ENCODE data around the gene SP3. TPM values are rescaled to one million over a fixed set of nuclear protein-coding genes. Genes with fewer than 3 reads are reported as not detected.
A peak's percentile ranks its signal among the peaks of the same experiment; 100 is the strongest.

Gene SP3
- total RNA-seq, 2 experiments from 2014 or later: 95.9 to 102 TPM

DNA sequence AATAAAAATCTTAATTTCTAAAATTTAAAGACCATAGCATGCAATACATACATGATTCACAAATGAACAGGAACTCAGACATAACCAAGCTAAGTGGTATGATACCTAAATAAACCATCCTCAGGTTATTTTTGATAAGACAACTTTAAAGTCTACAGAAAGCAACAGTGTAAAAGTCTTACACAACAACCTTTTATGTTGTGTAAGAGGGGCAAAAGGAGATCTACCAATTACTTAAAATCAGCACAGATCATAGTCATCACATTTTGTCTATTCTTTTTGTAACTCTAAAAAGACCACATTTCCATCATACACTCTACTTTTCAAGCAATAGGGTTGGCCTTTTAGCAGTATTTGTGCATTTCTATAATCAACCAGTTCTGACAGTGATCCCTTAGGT lies 16.3 kb downstream of the SP3 start:
- Mint-ChIP-seq H3K36me3 (ENCODE audit: low read depth) (peaks cover 65% of the 10 kb centered on the region), H3K27ac (no peak overlapping the region), H3K4me3 (no peak overlapping the region), H3K27me3 (ENCODE audit: low read depth) (no peaks in the 10 kb centered on the region), H3K9me3 (ENCODE audit: insufficient read depth) (no peaks in the 10 kb centered on the region), H3K4me1 (ENCODE audit: low read depth) (peaks cover 42% of the 10 kb centered on the region)
- ChIA-PET CTCF (no interaction called here), POLR2A (no interaction called here)
- ATAC-seq: no peak
- no peak for DNase-seq

DNA sequence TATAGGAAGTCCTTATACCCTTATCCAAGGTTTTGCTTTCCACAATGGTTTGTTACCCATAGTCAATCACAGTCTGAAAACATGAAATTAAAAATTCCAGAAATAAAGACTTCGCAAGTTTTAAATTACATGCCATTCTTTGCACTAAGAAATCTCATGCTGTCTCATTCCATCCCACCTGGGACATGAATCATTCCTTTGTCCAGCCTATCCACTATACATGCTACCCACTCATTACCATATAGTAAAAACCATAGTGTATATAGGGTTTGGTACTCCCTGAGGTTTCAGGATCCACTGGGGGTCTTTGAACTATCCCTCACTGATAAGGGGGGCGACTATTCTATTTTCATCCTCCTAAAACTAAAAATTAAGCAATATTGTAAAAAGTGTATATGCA lies 17.0 kb downstream of the SP3 start:
- H3K27me3 Mint-ChIP-seq (ENCODE audit: low read depth): no peaks in the 10 kb centered on the region
- POLR2A ChIA-PET: no interaction called here
- H3K4me3 Mint-ChIP-seq: no peak overlapping the region
- no peaks in the 10 kb centered on the region for H3K9me3 Mint-ChIP-seq (ENCODE audit: insufficient read depth)
- no peak for DNase-seq
- H3K27ac Mint-ChIP-seq: no peak overlapping the region
- H3K4me1 Mint-ChIP-seq (ENCODE audit: low read depth): peaks cover 39% of the 10 kb centered on the region
- peaks cover 67% of the 10 kb centered on the region for H3K36me3 Mint-ChIP-seq (ENCODE audit: low read depth)
- no peak for ATAC-seq
- CTCF ChIA-PET: interaction anchor here (1.0 kb wide), 1 partner anchor 22 kb away, joined by 3 read pairs; no protein-coding TSS in a partner anchor

DNA sequence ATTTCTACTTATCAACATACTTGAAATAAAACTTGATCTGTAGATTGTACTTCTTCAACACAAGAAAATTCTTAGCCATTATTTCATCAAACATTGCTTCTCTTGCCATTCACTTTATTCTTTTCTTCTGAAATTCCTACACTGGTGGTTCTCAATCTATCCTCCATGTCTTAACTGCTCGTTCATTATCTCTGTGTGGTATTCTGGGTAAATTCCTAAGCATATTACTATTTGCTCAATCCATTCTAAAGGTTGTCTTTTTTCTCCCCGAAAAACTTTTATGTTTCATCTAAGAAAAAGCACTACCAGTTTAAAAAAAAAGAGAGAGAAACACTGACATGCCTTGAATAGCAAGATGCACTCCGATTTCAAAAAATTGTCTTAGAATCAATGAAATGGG lies 18.0 kb downstream of the SP3 start:
- ATAC-seq (no peak), DNase-seq (no peak)
- H3K27me3 Mint-ChIP-seq (ENCODE audit: low read depth): no peaks in the 10 kb centered on the region
- ChIA-PET CTCF (interaction anchor here (1.0 to 1.1 kb wide), 2 partner anchors 16 to 23 kb away, joined by 3 to 8 read pairs; no protein-coding TSS in a partner anchor), POLR2A (interaction anchor here (1.0 to 1.1 kb wide), 2 partner anchors 17 to 19 kb away, joined by 3 read pairs; no protein-coding TSS in a partner anchor)
- peaks cover 37% of the 10 kb centered on the region for H3K4me1 Mint-ChIP-seq (ENCODE audit: low read depth)
- no peak overlapping the region for H3K4me3 Mint-ChIP-seq
- H3K27ac Mint-ChIP-seq: no peak overlapping the region
- no peaks in the 10 kb centered on the region for H3K9me3 Mint-ChIP-seq (ENCODE audit: insufficient read depth)
- H3K36me3 Mint-ChIP-seq (ENCODE audit: low read depth): peaks cover 62% of the 10 kb centered on the region

DNA sequence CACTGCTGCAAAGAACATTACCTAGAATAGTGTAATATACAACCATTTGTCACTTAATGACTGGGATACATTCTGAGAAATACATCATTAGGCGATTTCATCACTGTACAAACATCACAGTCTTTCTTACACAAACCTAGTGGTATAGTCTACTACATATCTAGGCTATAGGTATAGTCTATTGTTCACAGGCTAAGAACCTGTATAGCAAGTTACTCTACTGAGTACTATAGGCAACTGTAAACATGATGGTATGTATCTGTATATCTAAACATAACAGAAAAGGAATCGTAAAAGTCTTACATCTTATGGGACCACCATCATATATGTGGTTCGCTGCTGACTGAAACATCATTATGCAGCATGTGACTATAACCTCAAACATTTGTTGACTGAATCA lies 21.4 kb downstream of the SP3 start:
- H3K4me3 Mint-ChIP-seq: no peak overlapping the region
- H3K9me3 Mint-ChIP-seq (ENCODE audit: insufficient read depth): no peaks in the 10 kb centered on the region
- DNase-seq (no peak), ATAC-seq (no peak)
- H3K4me1 Mint-ChIP-seq (ENCODE audit: low read depth): peaks cover 49% of the 10 kb centered on the region
- H3K27ac Mint-ChIP-seq: no peak overlapping the region
- H3K36me3 Mint-ChIP-seq (ENCODE audit: low read depth): peaks cover 57% of the 10 kb centered on the region
- no peaks in the 10 kb centered on the region for H3K27me3 Mint-ChIP-seq (ENCODE audit: low read depth)
- ChIA-PET POLR2A (no interaction called here), CTCF (no interaction called here)

DNA sequence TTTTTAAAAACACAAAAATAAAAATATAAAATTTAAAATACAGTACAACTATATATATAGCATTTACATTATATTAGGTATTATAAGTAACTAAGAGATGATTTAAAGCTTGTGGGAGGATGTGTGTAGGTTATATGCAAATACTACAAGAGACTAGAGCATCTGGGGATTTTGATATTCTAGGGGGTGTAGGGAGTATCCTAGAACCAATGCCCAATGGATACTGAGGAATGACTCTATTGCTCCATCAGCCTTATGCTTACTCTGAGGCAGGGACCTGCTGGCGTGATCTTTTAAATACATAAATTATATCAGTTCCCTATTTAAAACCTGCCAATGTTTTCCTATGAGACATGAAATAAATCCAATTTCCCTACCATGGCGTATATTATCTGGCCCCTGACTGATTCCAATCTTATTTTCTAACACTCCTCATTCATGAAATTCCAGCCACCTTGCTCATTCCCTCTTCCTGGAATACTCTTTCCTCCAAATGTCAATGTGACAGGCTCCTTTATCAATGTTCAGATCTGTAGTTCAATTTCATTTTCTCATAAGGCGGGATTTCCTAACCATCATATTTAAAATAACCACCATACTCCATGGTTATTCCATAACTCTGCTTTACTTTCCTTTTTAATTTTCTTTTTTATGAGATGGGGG lies 22.2 kb downstream of the SP3 start:
- H3K9me3 Mint-ChIP-seq (ENCODE audit: insufficient read depth): no peaks in the 10 kb centered on the region
- ATAC-seq (no peak), DNase-seq (no peak)
- ChIA-PET POLR2A (no interaction called here), CTCF (no interaction called here)
- no peak overlapping the region for H3K4me3 Mint-ChIP-seq
- H3K36me3 Mint-ChIP-seq (ENCODE audit: low read depth): peaks cover 53% of the 10 kb centered on the region
- no peak overlapping the region for H3K27ac Mint-ChIP-seq
- H3K4me1 Mint-ChIP-seq (ENCODE audit: low read depth): peaks cover 53% of the 10 kb centered on the region
- H3K27me3 Mint-ChIP-seq (ENCODE audit: low read depth): no peaks in the 10 kb centered on the region

DNA sequence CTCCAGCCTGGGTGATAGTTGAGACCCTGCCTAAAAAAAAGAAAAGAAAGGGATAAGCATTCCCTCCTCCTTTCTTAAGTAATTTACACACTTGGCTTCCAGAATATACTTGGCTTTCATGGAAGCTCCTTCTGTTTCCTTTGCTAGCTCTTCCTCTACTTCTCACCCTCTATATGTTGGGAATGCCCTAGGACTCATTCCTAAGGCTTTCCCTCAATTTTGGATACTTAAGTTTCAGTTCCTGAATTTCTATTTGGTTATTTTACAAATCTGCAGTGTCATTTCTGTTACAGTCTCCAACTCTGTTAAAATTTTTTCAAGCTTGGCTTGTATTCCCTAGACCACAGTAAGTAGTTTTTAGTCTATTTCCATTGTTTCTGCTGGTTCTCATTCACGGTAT lies 23.6 kb downstream of the SP3 start:
- H3K36me3 Mint-ChIP-seq (ENCODE audit: low read depth): peaks cover 44% of the 10 kb centered on the region
- H3K4me1 Mint-ChIP-seq (ENCODE audit: low read depth): peaks cover 48% of the 10 kb centered on the region
- POLR2A ChIA-PET: interaction anchor here (0.8 kb wide), 1 partner anchor 42 kb away, joined by 4 read pairs; no protein-coding TSS in a partner anchor
- H3K4me3 Mint-ChIP-seq: no peak overlapping the region
- ATAC-seq: no peak
- H3K27me3 Mint-ChIP-seq (ENCODE audit: low read depth): no peaks in the 10 kb centered on the region
- no peaks in the 10 kb centered on the region for H3K9me3 Mint-ChIP-seq (ENCODE audit: insufficient read depth)
- DNase-seq: no peak
- CTCF ChIA-PET: interaction anchor here (0.7 kb wide), 1 partner anchor 67 kb away, joined by 3 read pairs; no protein-coding TSS in a partner anchor
- H3K27ac Mint-ChIP-seq: peak overlapping the region; percentile 41

DNA sequence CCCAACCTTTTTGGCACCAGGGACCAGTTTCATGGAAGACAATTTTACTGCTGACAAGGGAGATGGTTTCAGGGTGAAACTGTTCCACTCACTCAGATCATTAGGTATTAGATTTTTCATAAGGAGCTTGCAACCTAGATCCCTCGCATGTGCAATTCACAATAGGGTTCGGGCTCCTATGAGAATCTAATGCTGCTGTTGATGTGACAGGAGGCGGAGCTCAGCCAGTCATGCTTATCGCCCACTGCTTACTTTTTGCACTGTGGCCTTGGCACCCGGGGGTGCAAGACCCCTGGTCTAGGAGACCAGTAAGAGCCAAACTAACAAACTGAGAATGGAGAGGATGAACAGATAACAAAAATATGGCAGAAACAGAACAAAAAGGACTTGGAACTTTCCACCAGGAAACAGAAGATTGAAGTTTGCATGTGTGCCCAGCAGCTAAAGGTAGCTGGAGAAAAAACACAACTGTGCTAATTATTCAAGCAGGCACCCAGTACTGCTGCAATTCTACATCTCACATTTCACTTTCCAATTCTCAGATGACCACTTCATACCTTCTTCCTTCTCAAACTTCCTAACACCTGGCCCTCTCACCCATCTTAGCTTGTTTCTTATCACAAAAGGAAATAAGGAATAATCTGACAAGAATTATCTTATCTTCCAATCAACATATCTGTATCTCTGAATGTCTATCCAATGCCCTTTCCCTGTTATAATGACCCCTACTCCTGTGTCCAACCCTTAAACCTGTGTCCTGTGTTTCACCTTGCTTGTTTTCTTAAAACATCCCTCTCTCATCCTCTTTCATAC lies 24.8 kb downstream of the SP3 start:
- ChIA-PET CTCF (no interaction called here), POLR2A (no interaction called here)
- Mint-ChIP-seq H3K36me3 (ENCODE audit: low read depth) (peaks cover 39% of the 10 kb centered on the region), H3K9me3 (ENCODE audit: insufficient read depth) (no peaks in the 10 kb centered on the region), H3K4me3 (no peak overlapping the region), H3K4me1 (ENCODE audit: low read depth) (peaks cover 48% of the 10 kb centered on the region), H3K27ac (no peak overlapping the region), H3K27me3 (ENCODE audit: low read depth) (no peaks in the 10 kb centered on the region)
- DNase-seq: no peak
- ATAC-seq: no peak

DNA sequence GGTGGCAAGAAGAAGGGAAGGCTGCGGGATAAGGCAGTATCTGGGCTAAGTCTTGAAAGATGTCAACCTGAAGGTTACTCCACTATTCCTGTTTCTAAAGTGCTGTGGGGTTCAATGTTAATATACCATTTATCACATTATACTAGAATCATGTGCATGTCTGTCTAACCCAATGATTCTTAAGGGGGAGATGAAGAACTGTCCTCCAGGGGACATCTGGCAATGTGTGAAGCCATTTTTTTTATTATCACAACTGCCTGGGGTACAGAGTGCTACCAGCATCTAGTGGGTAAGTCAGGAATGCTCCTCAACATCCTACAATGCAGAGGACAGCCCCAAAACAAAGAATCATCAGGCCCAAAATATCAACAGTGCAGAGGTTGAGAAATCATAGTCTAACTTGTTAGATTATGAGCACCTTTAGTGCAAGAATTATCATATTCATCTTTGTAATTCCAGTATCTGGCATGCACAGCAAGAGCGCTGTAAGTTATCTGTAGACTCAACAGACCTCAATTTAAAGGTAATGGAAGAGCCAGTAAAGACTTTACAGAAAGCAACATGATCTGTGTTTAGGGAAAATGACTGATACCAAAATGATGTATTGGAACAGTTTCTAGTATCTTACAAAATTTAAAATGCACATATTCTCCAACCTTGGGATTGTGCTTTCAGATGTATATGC lies 26.3 kb downstream of the SP3 start:
- CTCF ChIA-PET: no interaction called here
- no peak overlapping the region for H3K27ac Mint-ChIP-seq
- DNase-seq: no peak
- POLR2A ChIA-PET: no interaction called here
- H3K9me3 Mint-ChIP-seq (ENCODE audit: insufficient read depth): no peaks in the 10 kb centered on the region
- peaks cover 36% of the 10 kb centered on the region for H3K36me3 Mint-ChIP-seq (ENCODE audit: low read depth)
- no peak for ATAC-seq
- no peak overlapping the region for H3K4me3 Mint-ChIP-seq
- no peaks in the 10 kb centered on the region for H3K27me3 Mint-ChIP-seq (ENCODE audit: low read depth)
- H3K4me1 Mint-ChIP-seq (ENCODE audit: low read depth): peaks cover 50% of the 10 kb centered on the region

DNA sequence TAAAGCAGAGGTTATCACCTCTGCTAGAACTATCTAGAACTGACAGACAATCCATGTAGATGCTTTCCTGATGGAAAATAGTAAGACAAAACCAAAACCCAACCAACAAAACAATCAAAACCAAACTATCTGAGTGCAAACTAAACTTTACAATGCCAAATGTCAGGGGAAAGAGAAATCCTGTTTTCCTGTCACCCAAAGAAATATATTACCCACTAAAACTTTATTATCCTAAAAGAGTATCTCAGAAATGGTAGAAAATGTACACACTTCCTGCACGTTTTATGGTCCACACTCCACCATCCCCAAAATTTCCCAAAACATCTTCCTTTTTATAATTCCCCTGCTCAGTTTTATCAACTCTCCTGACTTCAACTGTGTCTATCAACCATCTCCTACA lies 29.9 kb downstream of the SP3 start:
- POLR2A ChIA-PET: no interaction called here
- Mint-ChIP-seq H3K4me3 (no peak overlapping the region), H3K9me3 (ENCODE audit: insufficient read depth) (no peaks in the 10 kb centered on the region), H3K36me3 (ENCODE audit: low read depth) (peaks cover 35% of the 10 kb centered on the region), H3K27me3 (ENCODE audit: low read depth) (no peaks in the 10 kb centered on the region), H3K27ac (no peak overlapping the region), H3K4me1 (ENCODE audit: low read depth) (peaks cover 22% of the 10 kb centered on the region)
- DNase-seq (no peak), ATAC-seq (no peak)
- CTCF ChIA-PET: no interaction called here

DNA sequence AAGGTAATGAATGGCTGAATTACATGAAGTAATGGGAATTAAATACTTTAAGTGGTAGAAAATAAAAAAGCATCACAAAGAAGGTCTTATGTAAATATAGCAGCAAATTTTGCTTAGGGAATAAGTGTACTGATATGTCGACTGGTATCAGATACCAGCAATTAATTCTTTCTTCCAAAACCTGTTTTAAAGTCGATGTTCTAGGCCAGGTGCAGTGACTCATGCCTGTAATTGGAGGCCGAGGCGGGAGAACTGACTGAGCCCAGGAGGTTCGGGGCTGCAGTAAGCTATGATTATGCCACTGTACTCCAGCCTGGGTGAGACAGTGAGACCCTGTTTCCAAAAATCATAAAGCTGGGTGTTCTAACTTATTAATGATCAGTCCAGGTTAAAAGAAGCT lies 30.3 kb downstream of the SP3 start:
- DNase-seq (no peak), ATAC-seq (no peak)
- ChIA-PET CTCF (no interaction called here), POLR2A (no interaction called here)
- Mint-ChIP-seq H3K4me1 (ENCODE audit: low read depth) (peaks cover 17% of the 10 kb centered on the region), H3K36me3 (ENCODE audit: low read depth) (peaks cover 36% of the 10 kb centered on the region), H3K4me3 (no peak overlapping the region), H3K27ac (no peak overlapping the region), H3K9me3 (ENCODE audit: insufficient read depth) (no peaks in the 10 kb centered on the region), H3K27me3 (ENCODE audit: low read depth) (no peaks in the 10 kb centered on the region)

DNA sequence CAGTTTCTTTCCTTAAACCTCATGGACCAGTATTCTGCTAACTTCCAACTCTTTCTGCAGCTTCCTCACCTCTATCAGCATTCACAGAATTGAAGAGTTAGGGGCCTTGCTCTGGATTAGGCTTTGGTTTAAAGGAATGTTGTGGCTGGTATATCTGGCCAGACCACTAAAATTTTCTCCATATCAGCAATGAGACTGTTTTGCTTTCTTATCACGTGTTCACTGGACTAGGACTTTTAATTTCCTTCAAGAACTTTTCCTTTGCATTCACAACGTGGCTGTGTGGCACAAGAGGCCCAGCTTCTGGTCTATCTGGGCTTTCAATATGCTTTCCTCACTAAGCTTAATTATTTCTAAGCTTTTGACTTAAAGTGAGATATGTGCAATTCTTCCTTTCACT lies 33.4 kb downstream of the SP3 start:
- H3K36me3 Mint-ChIP-seq (ENCODE audit: low read depth): peaks cover 48% of the 10 kb centered on the region
- H3K4me3 Mint-ChIP-seq: no peak overlapping the region
- ATAC-seq (no peak), DNase-seq (no peak)
- CTCF ChIA-PET: interaction anchor here (1.8 kb wide), 1 partner anchor 15 kb away, joined by 8 read pairs; no protein-coding TSS in a partner anchor
- H3K4me1 Mint-ChIP-seq (ENCODE audit: low read depth): peaks cover 9% of the 10 kb centered on the region
- no peak overlapping the region for H3K27ac Mint-ChIP-seq
- POLR2A ChIA-PET: no interaction called here
- H3K27me3 Mint-ChIP-seq (ENCODE audit: low read depth): no peaks in the 10 kb centered on the region
- no peaks in the 10 kb centered on the region for H3K9me3 Mint-ChIP-seq (ENCODE audit: insufficient read depth)

DNA sequence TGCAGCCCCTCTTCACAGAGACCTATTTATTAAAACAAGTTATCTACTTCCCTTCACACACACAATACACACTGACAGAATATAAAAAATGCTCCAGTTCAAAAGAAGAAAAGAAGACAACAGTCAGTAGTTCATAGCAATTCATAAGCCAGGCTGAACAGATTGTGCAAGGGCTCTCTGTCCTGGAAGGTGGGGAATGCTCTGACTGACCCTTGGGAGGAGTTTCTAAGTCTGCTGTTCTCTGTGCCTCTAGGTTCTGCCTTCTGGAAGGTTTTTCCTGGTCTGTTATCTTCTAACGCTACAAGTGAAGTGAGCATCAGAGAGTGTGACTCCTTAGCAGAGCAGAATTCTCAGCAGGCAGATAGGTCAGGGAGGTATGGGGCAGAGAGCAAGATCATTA lies 35.7 kb downstream of the SP3 start:
- POLR2A ChIA-PET: no interaction called here
- DNase-seq (no peak), ATAC-seq (no peak)
- Mint-ChIP-seq H3K36me3 (ENCODE audit: low read depth) (peaks cover 52% of the 10 kb centered on the region), H3K9me3 (ENCODE audit: insufficient read depth) (no peaks in the 10 kb centered on the region), H3K4me3 (no peak overlapping the region), H3K27me3 (ENCODE audit: low read depth) (no peaks in the 10 kb centered on the region), H3K27ac (no peak overlapping the region), H3K4me1 (ENCODE audit: low read depth) (peaks cover 8% of the 10 kb centered on the region)
- CTCF ChIA-PET: no interaction called here
